GM12872 (cell line): ENCODE data around the gene TRIM67.

Source experiments
- TF ChIP-seq, protein P1 (sequence below): IDR thresholded peaks from 3 replicates; pipeline ENCODE4 v1.5.1; 2011; ENCODE audit warnings: low read depth, mild to moderate bottlenecking, low read length, moderate library complexity; ENCODE audit not compliant: insufficient read depth

The TRIM67 gene

GRCh38 chr1:231172411-231172810 is 10.6 kb downstream of the TRIM67 start:
- TF ChIP-seq, protein P1, sequence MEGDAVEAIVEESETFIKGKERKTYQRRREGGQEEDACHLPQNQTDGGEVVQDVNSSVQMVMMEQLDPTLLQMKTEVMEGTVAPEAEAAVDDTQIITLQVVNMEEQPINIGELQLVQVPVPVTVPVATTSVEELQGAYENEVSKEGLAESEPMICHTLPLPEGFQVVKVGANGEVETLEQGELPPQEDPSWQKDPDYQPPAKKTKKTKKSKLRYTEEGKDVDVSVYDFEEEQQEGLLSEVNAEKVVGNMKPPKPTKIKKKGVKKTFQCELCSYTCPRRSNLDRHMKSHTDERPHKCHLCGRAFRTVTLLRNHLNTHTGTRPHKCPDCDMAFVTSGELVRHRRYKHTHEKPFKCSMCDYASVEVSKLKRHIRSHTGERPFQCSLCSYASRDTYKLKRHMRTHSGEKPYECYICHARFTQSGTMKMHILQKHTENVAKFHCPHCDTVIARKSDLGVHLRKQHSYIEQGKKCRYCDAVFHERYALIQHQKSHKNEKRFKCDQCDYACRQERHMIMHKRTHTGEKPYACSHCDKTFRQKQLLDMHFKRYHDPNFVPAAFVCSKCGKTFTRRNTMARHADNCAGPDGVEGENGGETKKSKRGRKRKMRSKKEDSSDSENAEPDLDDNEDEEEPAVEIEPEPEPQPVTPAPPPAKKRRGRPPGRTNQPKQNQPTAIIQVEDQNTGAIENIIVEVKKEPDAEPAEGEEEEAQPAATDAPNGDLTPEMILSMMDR: no peak

- TF ChIP-seq, protein P1: no peak
Measured at GRCh38 chr1:231176421-231176820, 14.6 kb downstream of the TRIM67 start.

GRCh38 chr1:231177226-231177625 is 15.4 kb downstream of the TRIM67 start:
- TF ChIP-seq, protein P1: no peak

- TF ChIP-seq, protein P1: no peak
Measured at GRCh38 chr1:231177936-231178335, 16.1 kb downstream of the TRIM67 start.

GRCh38 chr1:231178970-231179369 is 17.1 kb downstream of the TRIM67 start:
- TF ChIP-seq, protein P1: no peak

GRCh38 chr1:231180034-231180433 is 18.2 kb downstream of the TRIM67 start:
- TF ChIP-seq, protein P1: no peak

DNA sequence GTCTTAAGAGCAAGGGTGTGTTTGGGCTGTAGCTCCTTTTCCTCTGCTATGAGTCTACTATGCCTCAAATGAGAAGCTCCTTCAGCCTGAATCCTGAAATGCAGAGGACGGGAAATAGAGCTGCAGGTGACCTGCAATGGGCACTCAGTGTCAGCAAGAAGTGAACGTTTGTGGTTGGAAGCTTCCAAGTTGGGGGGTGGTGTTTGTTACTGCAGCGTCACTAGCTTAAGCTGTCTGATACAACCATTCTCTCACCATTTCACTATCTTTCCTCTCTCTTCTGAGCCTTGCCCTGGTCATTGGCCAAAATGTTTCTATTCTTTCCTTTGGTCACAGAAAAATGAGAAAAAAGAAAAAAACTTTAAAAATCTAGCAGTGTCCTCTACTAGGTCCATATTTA is 19.4 kb downstream of the TRIM67 start:
- TF ChIP-seq, protein P1: no peak

GRCh38 chr1:231182317-231182716 is 20.5 kb downstream of the TRIM67 start:
- TF ChIP-seq, protein P1: no peak
